ENCODE measurements around the gene INAVA. TPM values are rescaled to one million over a fixed set of nuclear protein-coding genes. Genes with fewer than 3 reads are reported as not detected.

Gene INAVA
- total RNA-seq, 1 experiment from 2014 or later = 36.8 TPM

- Mint-ChIP-seq H3K4me3 (no peak overlapping the region), H3K9me3 (no peaks in the 10 kb centered on the region), H3K36me3 (ENCODE audit: insufficient read depth in 1 of 3, low read depth in 3 of 3) (no peaks in the 10 kb centered on the region; a peak in 1 of 7 replicates), H3K27ac (no peak overlapping the region), H3K27me3 (ENCODE audit: low read depth) (no peaks in the 10 kb centered on the region), H3K4me1 (peaks cover 17 to 18% of the 10 kb centered on the region in 2 experiments)
- Histone ChIP-seq H2BK12ac (ENCODE audit: insufficient read length, low read depth, low read length) (no peak overlapping the region), H4K8ac (replicated peaks; ENCODE audit: insufficient read length, low read depth, low read length) (no peak overlapping the region), H4K20me1 (ENCODE audit: control insufficient read depth, insufficient read depth, insufficient read length) (no peaks in the 10 kb centered on the region), H2BK15ac (ENCODE audit: low read depth, low read length) (no peak overlapping the region; the same call in 1 of the 2 replicates), H3K18ac (ENCODE audit: insufficient read length, low read depth, low read length) (no peak overlapping the region), H3K23ac (ENCODE audit: insufficient read length, low read depth, low read length) (no peak overlapping the region), H2BK20ac (ENCODE audit: low read depth, low read length, poor library complexity, severe bottlenecking) (no peak overlapping the region), H3T11ph (ENCODE audit: low read length) (no peak overlapping the region), H3K23me2 (ENCODE audit: insufficient read length, low read depth, low read length, poor library complexity, severe bottlenecking) (no peaks in the 10 kb centered on the region), H3K14ac (ENCODE audit: insufficient read depth, low read length) (0 out of 2 replicates have a peak overlapping the region, but pooled peaks have one; percentile 33), H3K56ac (ENCODE audit: insufficient read length, low read depth, low read length) (no peak overlapping the region), H2AFZ (ENCODE audit: low read length) (no peak overlapping the region), H4K5ac (ENCODE audit: insufficient read length, low read depth, low read length) (no peak overlapping the region), H3K27me3 (ENCODE audit: insufficient read depth, low read length) (no peaks in the 10 kb centered on the region), H2BK5ac (ENCODE audit: insufficient read length, low read length) (no peak overlapping the region), H3K4ac (ENCODE audit: low read depth, low read length) (no peak overlapping the region), H2AK5ac (ENCODE audit: insufficient read length, low read length) (no peak overlapping the region), H3K79me1 (ENCODE audit: insufficient read depth, low read depth, low read length, poor library complexity, severe bottlenecking) (no peaks in the 10 kb centered on the region), H3K79me2 (ENCODE audit: insufficient read depth, low read length) (no peaks in the 10 kb centered on the region), H3K4me1 (ENCODE audit: insufficient read depth, low read length) (peaks cover 4% of the 10 kb centered on the region), H4K91ac (ENCODE audit: insufficient read length, low read depth, low read length) (no peak overlapping the region), H3K9ac (ENCODE audit: extremely low read depth, insufficient read length, low read length) (no peak overlapping the region), H2BK120ac (ENCODE audit: low read depth, low read length, poor library complexity, severe bottlenecking) (no peak overlapping the region), H3K9me3 (ENCODE audit: control insufficient read depth, low read depth, low read length) (no peaks in the 10 kb centered on the region), H3K27ac (ENCODE audit: insufficient read length, low read depth, low read length) (no peak overlapping the region), H3K4me2 (ENCODE audit: insufficient read depth, insufficient read length, low read length) (no peak overlapping the region)
- WGBS (ENCODE audit: extremely low coverage, insufficient read length, low lambda C conversion rate) = no CpG with 5 or more reads among the region's 61 CpGs
- DNase-seq = peak; percentile 63
- TF ChIP-seq, protein P1, sequence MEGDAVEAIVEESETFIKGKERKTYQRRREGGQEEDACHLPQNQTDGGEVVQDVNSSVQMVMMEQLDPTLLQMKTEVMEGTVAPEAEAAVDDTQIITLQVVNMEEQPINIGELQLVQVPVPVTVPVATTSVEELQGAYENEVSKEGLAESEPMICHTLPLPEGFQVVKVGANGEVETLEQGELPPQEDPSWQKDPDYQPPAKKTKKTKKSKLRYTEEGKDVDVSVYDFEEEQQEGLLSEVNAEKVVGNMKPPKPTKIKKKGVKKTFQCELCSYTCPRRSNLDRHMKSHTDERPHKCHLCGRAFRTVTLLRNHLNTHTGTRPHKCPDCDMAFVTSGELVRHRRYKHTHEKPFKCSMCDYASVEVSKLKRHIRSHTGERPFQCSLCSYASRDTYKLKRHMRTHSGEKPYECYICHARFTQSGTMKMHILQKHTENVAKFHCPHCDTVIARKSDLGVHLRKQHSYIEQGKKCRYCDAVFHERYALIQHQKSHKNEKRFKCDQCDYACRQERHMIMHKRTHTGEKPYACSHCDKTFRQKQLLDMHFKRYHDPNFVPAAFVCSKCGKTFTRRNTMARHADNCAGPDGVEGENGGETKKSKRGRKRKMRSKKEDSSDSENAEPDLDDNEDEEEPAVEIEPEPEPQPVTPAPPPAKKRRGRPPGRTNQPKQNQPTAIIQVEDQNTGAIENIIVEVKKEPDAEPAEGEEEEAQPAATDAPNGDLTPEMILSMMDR (conservative IDR thresholded peaks at IDR 0.05) = no peak
These were observed 21.5 kb upstream of the INAVA start for GRCh38 chr1:200873116-200873670.

Data from H9 (cell line).